Muscle of back (tissue), 11 donors: Measurements from ENCODE around the gene SVOP. TPM values are rescaled to one million over a fixed set of nuclear protein-coding genes. Genes with fewer than 3 reads are reported as not detected.
A peak's percentile ranks its signal among the peaks of the same experiment; 100 is the strongest.

Source experiments
- DNase-seq, 3 donors: peaks; one replicate each; pipeline versions ENCODE4 v3.0.0 to v3.0.0-alpha.2; 2013
- polyA plus RNA-seq, 10 donors: library from polyadenylated mRNA; unstranded; fragments of 120-200 nt; gene quantifications; one replicate each; pipeline ENCODE4 v1.2.1, GENCODE V29; 2013; ENCODE audit not compliant: insufficient read length in 10 of 10

SVOP gene
- polyA plus RNA-seq, 10 donors, result 0.09 to 0.60 (median 0.24) TPM

DNA sequence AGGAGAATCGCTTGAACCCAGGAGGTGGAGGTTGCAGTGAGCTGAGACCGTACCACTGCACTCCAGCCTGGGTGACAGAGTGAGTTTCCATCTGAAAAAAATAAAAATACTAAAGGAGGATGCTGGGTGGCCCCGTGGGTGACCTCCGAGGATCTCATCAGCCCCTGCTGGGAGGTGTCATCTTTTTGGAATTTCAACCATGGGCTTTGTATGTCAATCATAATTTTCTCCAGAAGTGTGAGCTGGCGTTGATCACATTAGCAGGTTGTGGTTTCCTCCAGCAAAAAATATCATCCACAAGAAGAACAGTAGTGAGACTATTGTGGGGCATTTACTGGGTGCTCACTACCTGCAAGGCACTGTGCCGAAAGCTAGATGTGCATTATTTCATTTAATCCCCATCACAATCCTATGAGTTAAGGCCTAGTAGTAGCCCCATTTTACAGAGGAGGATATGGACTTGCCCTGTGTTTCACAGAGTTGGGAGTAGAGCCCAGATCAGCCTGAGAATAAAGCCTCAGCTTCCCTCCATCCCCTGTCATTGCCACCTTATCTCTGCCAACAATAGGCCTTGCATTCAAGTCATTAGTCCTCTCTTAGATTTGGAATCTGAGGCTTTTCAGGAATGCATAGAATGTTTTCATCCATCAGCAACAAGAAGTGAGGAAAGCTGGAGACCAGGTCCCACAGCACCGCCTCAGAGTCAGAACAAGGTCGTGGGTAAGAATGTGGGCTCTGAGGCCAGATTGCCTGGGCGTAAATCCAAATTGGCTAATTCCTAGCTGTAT, 39.8 kb downstream of the SVOP start:
- DNase-seq, result peak in 1 of 3 donors; percentile 15

DNA sequence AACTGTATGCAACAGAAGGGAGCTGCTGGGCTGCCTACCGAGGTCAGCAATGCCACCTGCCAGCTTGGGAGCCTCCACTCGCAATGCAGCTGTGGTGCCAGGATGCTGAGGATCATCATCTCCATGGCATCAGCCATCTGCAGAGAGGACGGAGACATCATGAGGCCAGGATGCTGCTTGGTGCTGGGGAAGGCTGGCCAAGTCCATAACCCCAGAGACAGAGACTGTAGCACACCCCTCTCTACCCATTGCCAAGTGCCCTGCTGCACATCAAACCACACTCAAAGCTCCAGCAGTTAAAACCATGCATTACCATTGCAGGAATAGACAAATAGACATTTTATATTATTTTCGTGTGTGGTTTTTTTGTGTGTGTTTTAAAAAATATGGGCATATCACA, 43.5 kb downstream of the SVOP start:
- no peak for DNase-seq

DNA sequence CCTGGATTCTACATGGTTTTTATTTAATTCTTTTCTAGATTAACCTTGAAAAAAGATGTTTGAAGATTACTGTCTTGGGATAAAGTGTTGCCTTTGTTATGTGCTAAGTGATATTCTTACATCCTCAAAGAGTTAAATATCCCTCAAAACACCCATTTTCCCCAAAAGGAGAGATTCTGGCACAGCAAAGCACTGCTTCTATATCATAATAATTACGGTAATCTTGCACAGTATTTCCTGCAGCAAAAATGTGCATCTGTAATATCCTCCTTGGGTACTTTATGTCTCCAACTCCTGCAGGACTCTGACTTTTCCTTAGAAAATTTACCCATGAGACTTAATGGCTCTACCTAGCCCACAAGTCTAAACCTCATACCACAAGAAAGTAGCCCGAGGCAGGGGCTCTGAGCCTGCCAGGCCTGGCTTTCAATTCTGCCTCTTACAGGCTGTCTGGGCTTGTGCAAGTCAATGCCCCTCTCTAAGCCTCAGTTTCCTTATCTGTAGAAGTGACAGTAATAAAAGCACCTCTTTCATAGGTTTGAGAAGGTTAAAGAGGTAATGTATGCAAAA, 45.8 kb downstream of the SVOP start:
- no peak for DNase-seq

DNA sequence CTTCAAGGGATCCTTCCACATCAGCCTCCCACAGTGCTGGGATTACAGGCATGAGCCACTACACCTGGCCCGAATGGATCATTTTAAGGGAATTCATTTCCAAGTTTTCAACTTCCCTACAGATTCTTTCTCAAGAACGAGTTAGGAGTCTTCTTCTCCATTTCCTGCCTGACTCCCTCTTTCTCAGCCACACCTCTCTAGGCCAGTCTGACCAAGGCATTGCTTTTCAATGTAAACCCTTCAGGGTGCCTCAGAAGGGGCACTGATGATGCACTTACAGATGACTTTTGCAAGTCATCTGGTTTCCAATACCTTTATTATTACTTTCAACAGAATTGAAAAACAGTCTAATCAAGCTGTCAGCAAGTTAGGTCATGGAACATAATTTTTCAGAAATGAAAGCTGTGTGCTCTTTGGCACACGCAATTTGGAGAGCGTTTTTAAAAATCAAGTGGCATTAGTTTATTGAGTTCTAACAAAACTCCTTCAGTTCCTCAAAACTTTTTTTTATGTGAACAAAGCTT, 47.2 kb downstream of the SVOP start:
- DNase-seq, result no peak

DNA sequence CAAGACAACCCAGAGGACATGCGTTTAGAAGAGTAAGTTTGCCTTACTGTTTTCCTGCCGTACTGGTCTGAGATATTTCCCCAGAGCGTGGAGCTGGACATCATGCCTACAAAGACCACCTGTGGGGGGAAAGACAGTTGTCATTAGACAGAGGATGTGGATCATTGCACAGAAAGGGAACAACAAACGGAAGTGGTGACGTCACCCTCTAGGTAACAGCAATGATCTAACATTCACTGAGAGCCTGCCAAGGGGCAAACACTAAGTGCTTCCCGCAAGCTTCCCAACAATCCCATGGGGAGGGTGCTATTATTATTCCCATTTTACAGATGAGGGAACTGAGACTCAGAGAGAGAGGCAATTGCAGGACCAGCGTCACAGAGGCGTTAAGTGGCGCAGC, 48.5 kb downstream of the SVOP start:
- no peak for DNase-seq

DNA sequence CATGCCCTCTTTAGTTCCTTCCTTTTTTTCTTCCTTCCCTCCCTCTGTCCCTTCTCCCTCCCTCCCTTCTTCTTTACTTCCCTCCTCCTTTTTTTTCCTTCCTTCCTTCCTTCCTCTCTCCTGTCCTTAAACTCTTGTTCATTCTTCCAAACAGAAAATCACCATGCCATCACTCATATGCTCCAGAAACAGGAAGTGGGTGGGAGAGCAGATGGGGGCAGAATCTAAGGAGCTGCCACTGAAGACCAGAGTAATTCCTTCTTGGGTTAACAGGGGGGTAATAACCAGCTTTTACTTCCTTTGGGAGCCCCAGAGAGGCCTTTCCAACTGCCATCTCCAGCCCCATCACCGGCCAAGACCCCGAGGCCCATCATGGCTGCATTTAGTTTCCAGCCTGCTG, 51.2 kb downstream of the SVOP start:
- DNase-seq, result no peak

DNA sequence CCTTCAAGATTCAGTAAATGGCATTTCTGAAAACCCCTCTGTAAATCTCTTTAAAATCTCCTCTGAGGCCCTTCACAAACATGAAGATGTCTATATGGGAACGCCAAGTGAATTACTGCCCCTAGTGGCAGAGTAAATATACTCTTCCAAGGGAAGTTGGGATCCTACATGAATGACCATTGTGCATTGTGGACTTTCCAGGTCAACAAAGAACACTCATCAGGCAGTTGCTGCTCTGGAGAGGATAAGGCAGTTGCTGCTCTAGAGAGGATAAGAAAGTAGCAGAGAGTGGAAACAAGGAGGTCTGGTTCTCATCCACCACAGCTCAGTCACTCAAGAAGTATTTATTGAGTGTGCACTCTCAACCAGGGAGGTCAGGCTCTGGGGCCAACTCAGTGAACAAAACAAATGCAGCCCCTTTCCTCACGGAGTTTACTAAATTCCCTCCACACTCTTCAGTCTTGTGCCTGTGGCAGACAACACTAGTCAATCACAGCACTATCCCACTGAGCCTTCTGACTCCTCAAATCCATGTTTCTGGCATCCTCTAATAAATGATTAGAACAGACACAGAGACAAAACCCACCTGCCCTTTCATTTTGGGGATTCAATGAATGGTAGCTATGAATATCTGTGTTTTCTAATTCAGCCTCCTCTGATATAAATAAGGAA, 52.9 kb downstream of the SVOP start:
- DNase-seq, result no peak

DNA sequence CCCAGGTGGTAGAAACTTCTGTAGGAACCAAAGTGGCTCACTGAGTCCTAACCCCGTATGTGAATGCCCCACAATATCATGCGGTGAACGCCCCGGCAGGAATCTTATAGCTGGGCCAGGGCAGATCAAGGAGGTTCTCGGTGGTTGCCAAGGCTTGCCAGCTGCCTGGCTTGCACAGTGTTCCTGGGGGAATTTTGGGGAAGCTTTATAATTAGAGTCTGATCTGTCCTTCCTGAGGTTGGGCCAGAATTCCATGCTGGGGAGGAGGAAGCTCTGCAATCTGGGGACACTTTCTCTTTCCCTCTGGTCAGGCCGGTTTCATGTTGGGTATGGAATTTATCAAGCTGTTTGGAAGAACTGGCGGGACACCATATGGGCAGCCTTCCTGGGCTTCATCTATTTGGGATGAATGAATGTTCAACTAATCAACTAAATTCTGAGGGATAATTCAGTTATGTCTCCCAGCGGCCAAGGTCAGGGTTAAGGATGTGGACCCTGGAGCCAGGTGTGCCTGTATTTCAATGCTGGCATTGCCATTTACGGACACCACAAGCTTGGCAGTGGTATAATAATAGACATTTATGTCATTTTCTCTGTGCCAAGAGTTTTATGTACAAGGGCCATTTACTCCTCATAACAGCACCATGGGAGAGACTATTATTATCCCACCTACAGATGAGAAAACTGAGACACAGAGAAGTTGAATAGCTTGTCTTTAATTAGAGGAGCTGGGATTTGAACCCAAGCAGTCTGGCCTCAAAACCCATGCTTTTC, 54.3 kb downstream of the SVOP start:
- DNase-seq, result peak; percentile 12 to 30 (median 21)

DNA sequence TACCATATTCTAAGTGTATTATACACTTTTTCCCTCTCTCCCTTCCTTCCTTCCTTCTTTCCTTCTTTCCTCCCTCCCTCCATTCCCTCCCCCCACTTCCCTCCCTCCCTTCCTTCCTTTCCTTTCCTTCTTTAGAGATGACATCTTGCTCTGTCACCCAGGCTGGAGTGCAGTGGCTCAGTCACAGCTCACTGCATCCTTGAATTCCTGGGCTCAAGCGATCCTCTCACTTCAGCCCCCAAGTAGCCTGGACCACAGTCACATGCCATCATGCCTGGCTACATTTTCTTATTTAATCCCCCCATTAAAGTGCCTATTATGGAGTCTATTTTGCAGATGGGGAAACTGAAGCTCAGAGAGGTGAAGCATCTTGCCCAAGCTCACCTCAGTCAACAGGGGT, 55.0 kb downstream of the SVOP start:
- no peak for DNase-seq

DNA sequence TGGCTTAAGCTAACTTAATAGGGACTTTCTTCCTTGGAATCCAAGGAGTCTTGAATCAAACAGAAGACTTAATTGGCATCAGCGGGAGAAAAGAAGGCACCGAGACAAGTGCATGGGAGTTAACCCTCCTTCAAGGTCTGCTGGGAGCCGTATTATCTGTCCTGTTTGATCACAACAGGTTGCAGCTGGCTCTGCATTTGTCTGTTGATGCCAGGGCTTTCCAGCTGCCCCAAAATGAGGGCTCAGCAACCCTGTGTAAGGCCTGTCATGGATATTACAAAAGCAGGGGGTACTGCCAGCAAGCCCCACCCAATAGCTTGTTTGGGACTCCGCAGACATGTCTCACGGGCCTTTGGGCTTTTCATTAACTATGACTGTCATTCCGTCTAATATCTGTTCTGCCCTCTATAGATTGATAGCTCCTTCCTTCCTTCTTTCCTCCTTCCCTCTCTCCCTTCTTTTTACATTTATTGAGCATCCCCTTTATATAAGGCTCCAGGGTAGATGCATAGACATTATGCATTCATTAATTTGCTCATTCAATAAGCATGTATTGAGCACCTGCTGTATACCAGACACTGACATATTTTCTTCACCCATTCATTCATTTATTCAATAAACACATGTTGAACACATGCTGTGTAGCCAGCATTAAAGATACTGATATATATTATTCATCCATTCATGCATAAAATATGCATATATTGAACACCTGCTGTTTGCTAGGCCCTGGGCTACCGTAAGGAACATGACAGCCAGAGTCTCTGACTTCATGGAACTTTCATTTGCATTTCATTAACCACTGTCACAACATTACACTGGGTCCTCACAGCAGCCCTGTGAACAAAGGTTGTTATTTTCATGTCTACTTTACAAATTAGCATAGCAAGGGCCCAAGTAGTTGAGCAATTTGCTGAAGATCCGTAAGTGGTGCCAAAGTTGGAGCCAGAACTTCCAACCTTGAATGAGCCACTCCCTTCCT, 56.2 kb downstream of the SVOP start:
- DNase-seq, result peak in 1 of 3 donors; percentile 32

DNA sequence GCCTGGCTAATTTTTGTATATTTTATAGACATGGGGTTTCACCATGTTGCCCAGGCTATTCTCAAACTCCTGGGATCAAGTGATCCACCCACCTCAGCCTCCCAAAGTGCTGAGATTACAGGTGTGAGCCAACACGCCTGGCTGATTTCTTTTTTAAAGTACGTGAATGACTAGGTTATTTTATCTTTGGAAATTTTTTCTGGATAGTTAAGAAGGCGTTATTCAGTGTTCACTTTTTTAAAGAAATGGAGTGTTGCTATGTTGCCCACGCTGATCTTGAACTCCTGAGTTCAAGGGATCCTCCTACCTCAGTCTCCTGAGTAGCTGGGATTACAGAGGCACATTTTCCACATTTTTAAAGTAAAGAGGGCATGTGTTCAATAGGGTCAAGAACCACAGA, 58.6 kb downstream of the SVOP start:
- no peak for DNase-seq

DNA sequence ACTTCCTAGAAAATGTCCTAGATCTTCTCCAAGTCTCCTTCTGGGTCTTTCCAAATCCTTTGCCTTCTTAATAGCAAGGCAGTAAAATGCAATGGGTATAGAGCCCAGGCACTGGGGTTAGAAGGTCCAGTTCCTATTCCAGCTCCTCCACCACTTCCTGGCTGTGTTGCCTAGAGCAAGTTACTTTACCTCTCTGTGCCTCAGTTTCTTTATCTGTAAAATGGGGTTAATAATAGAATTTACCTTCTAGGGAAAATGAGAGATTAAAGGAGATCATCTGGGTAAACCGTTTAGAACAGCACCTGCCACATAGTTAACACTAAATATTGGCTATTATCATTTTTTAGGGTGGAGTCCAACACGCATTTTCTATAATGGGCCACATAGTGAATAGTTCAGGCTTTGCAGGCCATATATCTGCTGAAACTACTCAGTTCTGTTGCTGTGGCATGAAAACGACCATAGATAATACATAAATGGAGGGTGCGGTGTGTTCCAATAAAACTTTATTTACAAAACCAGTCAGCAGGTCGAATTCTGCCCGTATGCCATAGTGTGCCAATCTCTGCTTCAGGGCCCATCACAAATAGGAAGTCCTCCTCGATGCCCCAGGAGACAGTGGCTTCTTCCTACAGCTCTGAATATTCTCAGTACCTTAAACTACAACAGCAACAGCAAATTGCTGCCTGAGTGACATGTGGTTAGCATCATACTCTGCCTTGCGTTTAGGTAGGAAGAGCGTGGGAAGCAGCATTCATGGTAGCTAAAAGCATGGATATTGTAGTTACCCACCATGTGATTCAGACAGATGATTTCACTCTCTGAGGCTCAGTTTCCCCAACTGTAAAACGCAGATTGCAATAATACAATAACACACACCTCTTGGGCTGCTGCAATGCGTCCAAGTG, 60.9 kb downstream of the SVOP start:
- DNase-seq, result no peak

DNA sequence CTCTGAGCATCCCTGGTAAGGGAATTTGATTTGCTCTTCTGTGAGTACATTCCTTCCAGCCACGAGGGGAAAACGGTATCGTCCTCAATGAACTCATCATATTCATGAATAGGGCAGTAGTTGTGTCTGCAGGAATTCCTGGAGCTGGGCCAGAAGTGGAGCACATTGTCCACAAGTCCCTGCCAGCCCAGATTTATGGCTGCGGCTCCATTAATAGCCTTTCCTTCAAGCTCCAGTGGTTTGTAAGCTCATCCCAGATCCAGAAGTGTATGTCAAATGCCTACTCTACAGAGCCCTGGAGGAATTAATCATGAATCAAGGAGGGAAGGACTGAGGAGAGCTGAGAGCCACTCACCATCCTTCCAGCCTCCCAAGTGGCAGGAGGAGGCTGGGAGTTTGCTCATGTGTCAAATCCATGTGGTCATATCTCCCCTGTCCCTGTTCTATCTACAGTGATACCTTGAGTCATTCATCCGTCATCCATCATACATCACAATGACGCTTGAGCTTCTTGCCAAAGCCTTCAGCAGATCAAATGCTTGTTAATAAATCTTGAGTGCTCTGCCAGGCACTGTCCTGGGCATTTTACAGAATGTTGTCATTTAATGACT, 65.5 kb downstream of the SVOP start:
- DNase-seq, result peak; percentile 16 to 22 (median 18)

DNA sequence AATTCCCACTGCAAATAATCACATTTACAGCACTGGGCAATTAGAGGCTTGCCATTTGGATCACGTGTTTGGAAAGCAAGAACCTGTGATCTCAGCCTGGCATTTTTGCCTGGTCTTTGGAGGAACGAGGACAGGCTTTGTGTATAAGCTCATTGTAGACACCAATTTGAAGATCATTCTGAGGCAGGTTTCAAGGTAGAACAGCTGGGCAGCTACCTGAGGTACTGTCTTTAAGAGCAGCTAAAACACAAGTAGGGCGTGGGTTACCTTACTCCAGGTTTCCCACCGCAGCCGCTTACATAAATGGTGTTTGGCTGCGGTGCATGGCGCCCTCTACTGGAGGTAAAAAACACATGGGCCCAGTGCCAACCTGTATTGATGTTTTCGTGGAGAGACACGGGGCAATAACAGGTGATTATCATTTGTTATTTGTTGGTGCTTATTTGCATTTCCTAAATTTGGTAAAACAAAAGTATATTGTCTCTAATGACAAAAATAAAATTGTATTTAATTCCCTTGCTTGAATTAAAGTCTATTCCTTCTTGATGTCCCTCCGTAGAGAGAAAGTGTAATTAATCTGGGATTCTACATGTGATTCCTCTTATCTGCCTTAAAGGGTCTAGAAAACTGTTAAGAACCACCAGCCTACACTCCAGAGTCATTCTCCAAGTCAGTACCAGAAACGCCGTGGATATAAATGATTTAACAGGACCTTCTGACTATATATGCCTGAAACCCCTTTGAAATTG, 69.7 kb downstream of the SVOP start:
- peak; percentile 48 to 77 (median 73) for DNase-seq

DNA sequence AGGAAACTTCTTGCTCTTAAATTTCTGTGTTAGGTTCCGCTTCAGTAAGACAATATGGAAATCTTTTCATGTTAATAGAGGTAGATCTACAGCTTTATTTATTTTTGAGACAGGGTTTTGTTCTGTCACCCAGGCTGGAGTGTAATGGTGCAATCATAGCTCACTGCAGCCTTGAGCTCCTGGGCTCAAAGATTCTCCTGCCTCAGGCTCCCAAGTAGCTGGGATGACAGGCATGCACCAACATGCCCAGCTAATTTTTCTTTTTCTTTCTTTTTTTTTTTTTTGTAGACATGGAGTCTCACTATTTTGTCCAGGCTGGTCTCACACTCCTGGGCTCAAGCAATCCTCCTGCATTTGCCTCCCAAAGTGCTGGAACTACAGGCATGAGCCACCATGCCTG, 70.9 kb downstream of the SVOP start:
- no peak for DNase-seq

DNA sequence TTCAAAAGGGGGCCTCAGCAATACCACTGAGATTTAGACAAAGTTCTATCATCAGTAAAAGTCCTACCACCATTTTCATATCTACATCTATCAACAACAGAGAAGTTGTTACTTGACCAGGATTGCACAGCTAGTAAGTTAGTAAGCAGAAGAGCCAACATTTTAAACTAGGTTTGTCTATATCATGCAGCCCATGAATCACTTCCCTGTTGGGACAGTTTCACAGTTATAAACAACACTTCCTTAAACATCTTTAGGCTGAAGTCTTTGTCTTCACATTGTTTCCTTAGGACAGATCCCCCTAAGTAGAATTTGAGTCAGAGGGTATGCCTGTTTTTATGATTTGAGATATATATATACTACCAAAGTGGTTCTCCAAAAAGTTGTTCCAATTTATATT, 72.5 kb downstream of the SVOP start:
- no peak for DNase-seq

DNA sequence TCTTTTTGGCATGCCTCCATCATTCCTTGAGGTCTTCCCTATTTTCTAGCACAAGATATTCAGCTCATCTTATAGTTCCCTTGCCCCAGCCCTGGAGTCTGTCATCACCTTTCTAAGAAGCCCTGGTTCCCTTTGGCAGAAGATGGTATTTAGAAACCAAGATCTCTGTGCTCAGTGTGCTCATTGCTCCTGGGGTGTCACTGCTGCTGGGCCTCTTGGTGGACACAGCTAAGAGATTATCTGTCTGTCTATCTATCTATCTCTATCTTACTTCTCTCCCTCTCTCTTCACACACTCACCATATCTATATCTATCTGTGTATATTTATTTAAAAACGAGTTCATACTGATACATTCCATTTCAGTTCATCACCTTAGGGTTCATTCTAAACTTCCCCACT, 73.8 kb downstream of the SVOP start:
- no peak for DNase-seq

DNA sequence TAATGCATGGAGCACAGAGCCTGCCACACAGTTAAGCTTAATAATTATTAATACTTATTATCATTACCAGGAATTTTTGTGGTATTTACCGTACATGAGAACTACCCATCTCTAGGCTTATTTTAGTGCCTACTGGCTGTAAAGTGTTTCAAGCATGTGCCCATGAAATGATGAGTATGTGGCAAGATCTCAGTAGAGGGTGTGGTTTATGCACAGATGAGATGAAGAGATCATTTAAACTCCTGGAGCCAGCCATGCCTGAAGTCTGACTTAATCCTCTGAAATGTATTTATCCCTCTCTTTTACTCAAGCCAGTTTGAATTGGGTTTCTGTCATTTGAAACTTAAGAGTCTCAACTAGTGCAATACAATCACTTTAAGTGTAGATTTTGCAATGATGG, 80.7 kb downstream of the SVOP start:
- DNase-seq, result no peak

DNA sequence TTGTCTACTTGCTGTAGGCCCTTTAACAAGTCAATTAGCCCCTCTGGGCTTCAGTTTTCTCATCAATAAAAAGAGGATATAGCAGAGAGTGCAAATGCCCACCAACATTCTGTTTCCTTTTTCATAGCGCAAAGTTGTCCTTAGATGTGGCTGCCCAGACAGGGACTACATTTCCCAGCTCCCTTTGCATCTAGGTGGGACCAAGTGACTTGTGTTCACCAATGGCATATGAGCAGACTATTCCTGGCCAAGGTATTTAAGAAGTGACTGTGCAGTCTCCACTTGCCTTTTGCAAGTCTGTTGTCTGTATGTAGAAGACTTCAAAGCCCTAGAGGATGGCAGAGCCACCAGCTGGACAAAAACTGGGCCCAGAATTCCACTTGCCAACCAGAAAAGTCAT, 81.3 kb downstream of the SVOP start:
- peak in 1 of 3 donors; percentile 19 for DNase-seq
